Gastrocnemius medialis (tissue), 4 donors: ENCODE measurements around the gene PMAIP1. TPM values are rescaled to one million over a fixed set of nuclear protein-coding genes. Genes with fewer than 3 reads are reported as not detected.

Experiments
- ATAC-seq, 2 donors: fragments of 150-250 bp; one replicate each; pipeline ENCODE4 v1.9.1; 2016
- DNase-seq, 2 donors: peaks; one replicate each; pipeline ENCODE4 v3.0.0-alpha.2; 2019
- H3K27ac ChIP-seq, 4 donors: fragments of 200-600 bp; sonication (generic); 1 replicate in 1 of 4; 2 replicates in 3 of 4; pipeline ENCODE4 v1.5.1; 2016 to 2018; ENCODE audit warnings: mild to moderate bottlenecking in 2 of 4, moderate library complexity in 1 of 4
- H3K27me3 ChIP-seq, 3 donors: fragments of 200-600 bp; sonication (generic) in 2 of 3; 1 replicate in 1 of 3; 2 replicates in 2 of 3; pipeline versions ENCODE4 v1.5.1 to v1.6.0; 2016 to 2019; ENCODE audit warnings: mild to moderate bottlenecking in 1 of 3, moderate library complexity in 1 of 3
- H3K36me3 ChIP-seq, 2 donors: fragments of 200-600 bp; sonication (generic) in 1 of 2; one replicate each; pipeline ENCODE4 v1.5.1; 2017 to 2018
- H3K4me1 ChIP-seq, 2 donors: fragments of 200-600 bp; sonication (generic) in 1 of 2; one replicate each; pipeline ENCODE4 v1.5.1; 2016 to 2017; ENCODE audit warnings: mild to moderate bottlenecking in 2 of 2
- H3K4me3 ChIP-seq, 4 donors: fragments of 200-600 bp; sonication (generic) in 3 of 4; 1 replicate in 1 of 4; 2 replicates in 3 of 4; pipeline ENCODE4 v1.5.1; 2016 to 2019; ENCODE audit warnings: mild to moderate bottlenecking in 2 of 4
- H3K9me3 ChIP-seq, 3 donors: fragments of 200-600 bp; sonication (generic) in 2 of 3; 1 replicate in 1 of 3; 2 replicates in 2 of 3; pipeline ENCODE4 v1.5.1; 2016 to 2019
- POLR2A ChIP-seq, 2 donors: fragments of 450-650 bp; IDR thresholded peaks; one replicate each; pipeline ENCODE4 v1.6.1; 2017; ENCODE audit warnings: antibody characterized with exemption in 2 of 2, mild to moderate bottlenecking in 2 of 2, moderate library complexity in 2 of 2
- in situ Hi-C, 4 donors: fragments of 200-750 bp; cut with MboI; loops; one replicate each; pipeline versions ENCODE4 v1.15.0 to v1.8.0; 2017; ENCODE audit warnings: low sequenced_read_pairs in 4 of 4
- intact Hi-C: fragments of 100-400 bp; cut with DNase I; formaldehyde crosslinking; loops from one replicate; pipeline ENCODE4 v1.15.1; 2023; ENCODE audit warnings: low total_unique reads
- total RNA-seq, 4 donors: library from RNA; depleted of rRNA; stranded (reverse); fragments of >200 nt; gene quantifications; one replicate each; pipeline versions ENCODE4 v1.1.0 to v1.2.3, GENCODE V29; 2016
- TF ChIP-seq, protein P1 (sequence below), 5 experiments: fragments of 450-650 bp in 3 of 5; fragments of 200-600 bp in 2 of 5; sonication (generic) in 2 of 5; IDR thresholded peaks in 4 of 5; conservative IDR thresholded peaks in 1 of 5; 1 replicate in 4 of 5; 2 replicates in 1 of 5; pipeline ENCODE4 v1.5.1; 2016 to 2019; ENCODE audit warnings: antibody characterized with exemption in 5 of 5, mild to moderate bottlenecking in 3 of 5, moderate library complexity in 3 of 5

Gene PMAIP1
- total RNA-seq, 4 donors from 2014 or later = 0.27 to 1.7 (median 1.2) TPM; not detected in 1

DNA sequence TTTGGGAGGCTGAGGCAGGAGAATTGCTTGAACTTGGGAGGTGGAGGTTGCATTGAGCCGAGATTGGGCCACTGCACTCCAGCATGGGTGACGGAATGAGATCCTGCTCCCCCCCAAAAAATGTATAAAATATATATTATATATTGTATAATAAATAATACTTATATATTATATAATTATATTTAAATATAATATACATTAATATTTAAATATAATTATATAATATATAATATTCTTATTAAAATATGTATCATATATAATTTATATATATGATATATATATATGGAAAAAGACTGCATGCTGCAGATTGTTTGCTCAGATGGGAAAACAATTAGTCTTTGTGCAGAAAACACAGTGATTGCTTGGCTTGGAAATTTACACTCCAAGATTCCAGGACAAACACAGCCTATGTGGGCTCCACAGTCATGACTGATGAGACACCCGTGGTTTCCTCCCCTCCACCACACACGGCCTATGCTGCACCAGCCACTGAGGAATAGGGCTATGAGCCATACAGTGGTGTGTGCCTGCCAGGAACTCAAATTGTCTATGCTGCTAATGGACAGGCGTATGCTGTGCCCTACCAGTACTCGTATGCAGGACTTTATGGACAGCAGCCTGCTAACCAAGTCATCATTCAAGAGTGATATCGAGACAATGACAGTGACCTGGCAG is 30.0 kb downstream of the PMAIP1 start:
- no peak for TF ChIP-seq POLR2A (IDR thresholded peaks at IDR 0.05)
- TF ChIP-seq, protein P1, sequence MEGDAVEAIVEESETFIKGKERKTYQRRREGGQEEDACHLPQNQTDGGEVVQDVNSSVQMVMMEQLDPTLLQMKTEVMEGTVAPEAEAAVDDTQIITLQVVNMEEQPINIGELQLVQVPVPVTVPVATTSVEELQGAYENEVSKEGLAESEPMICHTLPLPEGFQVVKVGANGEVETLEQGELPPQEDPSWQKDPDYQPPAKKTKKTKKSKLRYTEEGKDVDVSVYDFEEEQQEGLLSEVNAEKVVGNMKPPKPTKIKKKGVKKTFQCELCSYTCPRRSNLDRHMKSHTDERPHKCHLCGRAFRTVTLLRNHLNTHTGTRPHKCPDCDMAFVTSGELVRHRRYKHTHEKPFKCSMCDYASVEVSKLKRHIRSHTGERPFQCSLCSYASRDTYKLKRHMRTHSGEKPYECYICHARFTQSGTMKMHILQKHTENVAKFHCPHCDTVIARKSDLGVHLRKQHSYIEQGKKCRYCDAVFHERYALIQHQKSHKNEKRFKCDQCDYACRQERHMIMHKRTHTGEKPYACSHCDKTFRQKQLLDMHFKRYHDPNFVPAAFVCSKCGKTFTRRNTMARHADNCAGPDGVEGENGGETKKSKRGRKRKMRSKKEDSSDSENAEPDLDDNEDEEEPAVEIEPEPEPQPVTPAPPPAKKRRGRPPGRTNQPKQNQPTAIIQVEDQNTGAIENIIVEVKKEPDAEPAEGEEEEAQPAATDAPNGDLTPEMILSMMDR (IDR thresholded peaks at IDR 0.05 in 4 of 5, conservative IDR thresholded peaks at IDR 0.05 in 1 of 5) = no peak
- intact Hi-C loops = no loop called here
- Histone ChIP-seq H3K27ac (no peak overlapping the region), H3K9me3 (no peaks in the 10 kb centered on the region), H3K4me3 (no peak overlapping the region), H3K4me1 (no peaks in the 10 kb centered on the region), H3K27me3 (no peaks in the 10 kb centered on the region), H3K36me3 (no peaks in the 10 kb centered on the region)
- DNase-seq = no peak
- in situ Hi-C loops = no loop called here
- no peak for ATAC-seq

DNA sequence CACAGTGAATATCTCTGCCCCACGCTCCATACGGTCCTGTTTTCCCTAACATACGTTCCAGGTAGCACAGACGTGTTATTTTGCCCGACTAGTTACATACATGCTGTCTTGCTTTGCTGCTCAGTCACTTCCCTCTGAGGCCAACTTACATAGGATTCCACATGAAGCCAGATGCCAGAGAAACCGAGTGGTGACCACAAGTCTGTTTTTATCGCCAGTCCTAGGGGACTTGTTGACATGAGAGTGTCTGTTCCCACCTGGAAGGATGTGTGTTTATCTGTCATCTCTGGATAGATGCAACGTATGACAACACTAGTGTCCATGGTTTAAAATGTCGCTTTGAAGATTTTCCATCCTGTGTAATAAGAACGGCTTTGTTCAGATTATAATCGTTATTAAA is 32.6 kb downstream of the PMAIP1 start:
- no peaks in the 10 kb centered on the region for H3K36me3 ChIP-seq
- no peak overlapping the region for H3K27ac ChIP-seq
- in situ Hi-C loops (no loop called here), intact Hi-C loops (no loop called here)
- TF ChIP-seq POLR2A (IDR thresholded peaks at IDR 0.05) = no peak
- TF ChIP-seq, protein P1 (IDR thresholded peaks at IDR 0.05 in 4 of 5, conservative IDR thresholded peaks at IDR 0.05 in 1 of 5) = no peak
- H3K4me3 ChIP-seq = no peak overlapping the region
- no peak for DNase-seq
- H3K9me3 ChIP-seq = no peaks in the 10 kb centered on the region
- no peaks in the 10 kb centered on the region for H3K4me1 ChIP-seq
- no peaks in the 10 kb centered on the region for H3K27me3 ChIP-seq
- no peak for ATAC-seq

DNA sequence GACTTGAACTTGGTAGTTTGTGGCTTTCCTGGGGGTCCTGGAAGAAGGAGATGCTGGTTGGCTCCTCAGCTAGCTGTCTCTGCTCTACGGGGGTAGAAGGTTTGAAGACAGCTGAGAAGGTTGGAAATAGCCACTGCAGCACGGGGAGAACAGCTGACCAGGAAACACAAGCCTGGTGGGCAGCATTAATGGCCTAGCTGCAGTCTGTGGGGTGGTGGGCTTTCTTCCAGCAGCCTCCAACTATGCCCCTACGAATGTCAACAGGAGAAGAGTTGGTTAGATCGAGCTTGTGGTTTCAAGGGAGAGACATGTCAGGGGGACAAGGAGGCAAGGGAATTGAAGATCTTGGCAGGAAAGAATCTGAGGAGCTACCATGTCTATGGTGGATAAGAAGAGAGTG is 38.9 kb downstream of the PMAIP1 start:
- no peaks in the 10 kb centered on the region for H3K4me1 ChIP-seq
- no peaks in the 10 kb centered on the region for H3K9me3 ChIP-seq
- no peak overlapping the region for H3K4me3 ChIP-seq
- in situ Hi-C loops (no loop called here), intact Hi-C loops (no loop called here)
- H3K36me3 ChIP-seq = no peaks in the 10 kb centered on the region
- H3K27me3 ChIP-seq = no peaks in the 10 kb centered on the region
- TF ChIP-seq, protein P1 (IDR thresholded peaks at IDR 0.05 in 4 of 5, conservative IDR thresholded peaks at IDR 0.05 in 1 of 5) = no peak
- TF ChIP-seq POLR2A (IDR thresholded peaks at IDR 0.05) = no peak
- DNase-seq = no peak
- H3K27ac ChIP-seq = no peak overlapping the region
- ATAC-seq = no peak

DNA sequence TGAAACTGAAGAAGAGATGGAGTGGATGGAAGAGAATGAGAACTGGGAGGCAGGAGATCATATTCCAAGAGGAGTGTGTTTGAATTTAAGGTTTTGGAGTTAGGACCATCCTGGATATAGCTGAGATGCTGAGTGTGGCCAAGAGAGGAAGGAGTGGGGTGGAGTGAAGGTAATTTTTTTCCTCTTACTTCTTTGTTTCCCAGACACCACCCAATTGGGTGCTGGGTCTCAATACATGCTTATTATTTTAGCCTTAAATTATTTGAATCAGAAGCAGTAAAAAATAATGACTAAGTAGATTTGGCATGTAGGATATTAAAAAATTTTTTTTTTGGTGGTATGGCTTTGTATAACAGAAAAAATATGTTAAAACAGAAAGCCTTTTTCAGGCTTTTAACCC is 39.3 kb downstream of the PMAIP1 start:
- intact Hi-C loops = no loop called here
- DNase-seq (no peak), ATAC-seq (no peak)
- no peak overlapping the region for H3K27ac ChIP-seq
- H3K4me3 ChIP-seq = no peak overlapping the region
- no peaks in the 10 kb centered on the region for H3K36me3 ChIP-seq
- no peak for TF ChIP-seq POLR2A (IDR thresholded peaks at IDR 0.05)
- TF ChIP-seq, protein P1 (IDR thresholded peaks at IDR 0.05 in 4 of 5, conservative IDR thresholded peaks at IDR 0.05 in 1 of 5) = no peak
- no peaks in the 10 kb centered on the region for H3K9me3 ChIP-seq
- H3K4me1 ChIP-seq = no peaks in the 10 kb centered on the region
- in situ Hi-C loops = no loop called here
- no peaks in the 10 kb centered on the region for H3K27me3 ChIP-seq

DNA sequence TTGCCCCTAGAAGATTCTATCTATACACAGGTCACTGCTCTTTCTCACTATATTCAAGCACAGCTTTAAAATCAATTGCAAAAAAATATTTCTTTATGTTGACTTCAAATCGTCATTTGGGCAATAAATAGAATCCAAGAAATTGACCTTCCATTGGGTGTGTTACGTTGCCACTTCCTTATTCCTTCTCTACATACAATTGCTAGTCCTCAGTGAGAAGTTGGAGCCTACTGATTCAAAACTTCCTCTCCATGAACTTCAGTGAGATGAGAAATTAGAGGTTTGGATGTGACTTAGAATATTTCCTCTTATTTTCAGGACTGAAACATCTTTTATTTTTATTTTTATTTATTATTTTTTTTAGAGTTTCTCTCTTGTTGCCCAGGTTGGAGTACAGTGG is 40.3 kb downstream of the PMAIP1 start:
- intact Hi-C loops = no loop called here
- Histone ChIP-seq H3K4me3 (no peak overlapping the region), H3K4me1 (no peaks in the 10 kb centered on the region), H3K36me3 (no peaks in the 10 kb centered on the region), H3K27me3 (no peaks in the 10 kb centered on the region), H3K27ac (no peak overlapping the region), H3K9me3 (no peaks in the 10 kb centered on the region)
- no peak for TF ChIP-seq POLR2A (IDR thresholded peaks at IDR 0.05)
- TF ChIP-seq, protein P1 (IDR thresholded peaks at IDR 0.05 in 4 of 5, conservative IDR thresholded peaks at IDR 0.05 in 1 of 5) = no peak
- DNase-seq (no peak), ATAC-seq (no peak)
- in situ Hi-C loops = no loop called here
